ENCODE results near the gene GNG4. TPM values are rescaled to one million over a fixed set of nuclear protein-coding genes. Genes with fewer than 3 reads are reported as not detected.

GNG4 gene
- total RNA-seq, 1 donor from 2014 or later: 0.13 TPM

Other genes starting within 250 kb of the GNG4 start
- gene B3GALNT2, start 145.3 kb downstream of the GNG4 start, total RNA-seq: 35.8 and 43.9 TPM in 2 replicates
- 10.3 and 15.4 TPM in 2 replicates for gene LYST, start 217.1 kb upstream of the GNG4 start, total RNA-seq

Measured in dermis microvascular lymphatic vessel endothelial cell (primary cell).